BLaER1 (cell line): ENCODE results near the gene ITSN1.
"Not testable (repeated sequence)": the region's sequence is repeated elsewhere in the genome, so short reads cannot be mapped to it uniquely, and the experiment has no call there.

ENCODE experiments used
- H3K27ac ChIP-seq: shearing (Covaris generic); formaldehyde crosslinking; 2 replicates; pipeline ENCODE4 v1.8.1; 2022
- H3K27me3 ChIP-seq: shearing (Covaris generic); formaldehyde crosslinking; 2 replicates; pipeline ENCODE4 v1.8.1; 2022
- H3K36me3 ChIP-seq: shearing (Covaris generic); formaldehyde crosslinking; 2 replicates; pipeline ENCODE4 v1.8.1; 2022
- H3K4me1 ChIP-seq: shearing (Covaris generic); formaldehyde crosslinking; 2 replicates; pipeline ENCODE4 v1.8.1; 2022
- H3K4me2 ChIP-seq: shearing (Covaris generic); formaldehyde crosslinking; 2 replicates; pipeline ENCODE4 v1.8.1; 2022
- H3K4me3 ChIP-seq: shearing (Covaris generic); formaldehyde crosslinking; 2 replicates; pipeline ENCODE4 v1.8.1; 2022
- H3K9ac ChIP-seq: shearing (Covaris generic); formaldehyde crosslinking; 2 replicates; pipeline ENCODE4 v1.8.1; 2022
- H3K9me3 ChIP-seq: shearing (Covaris generic); formaldehyde crosslinking; 2 replicates; pipeline ENCODE4 v1.8.1; 2022
- H4K20me1 ChIP-seq: shearing (Covaris generic); formaldehyde crosslinking; 2 replicates; pipeline ENCODE4 v1.8.1; 2022
- Cebpa-rat ChIP-seq: shearing (Covaris generic); IDR thresholded peaks from 2 replicates; pipeline ENCODE4 v1.8.1; 2022

ITSN1 gene

DNA sequence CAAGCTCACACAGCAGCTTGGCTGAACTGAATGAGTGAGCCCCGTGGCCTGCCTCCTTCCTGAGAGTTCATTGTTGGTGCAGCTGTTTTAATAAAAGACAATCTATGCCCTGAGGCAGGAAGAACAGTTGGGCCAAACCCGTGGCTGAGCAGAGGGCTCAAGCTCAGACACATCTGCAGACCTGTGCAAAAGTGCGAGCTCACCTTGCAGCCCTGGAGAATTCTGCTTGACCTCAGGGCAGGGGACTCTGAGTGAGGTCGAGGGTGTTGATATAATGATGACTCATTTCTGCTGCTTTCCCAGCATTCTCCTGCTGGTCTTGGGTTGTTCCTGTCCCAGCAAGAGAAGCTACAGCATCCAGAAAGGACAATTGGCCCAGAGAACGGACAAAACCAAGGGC, 212.3 kb downstream of the ITSN1 start:
- H3K36me3 ChIP-seq: no peaks in the 10 kb centered on the region
- TF ChIP-seq Cebpa-rat: no peak
- no peaks in the 10 kb centered on the region for H3K9me3 ChIP-seq
- no peaks in the 10 kb centered on the region for H4K20me1 ChIP-seq
- no peak overlapping the region for H3K4me3 ChIP-seq
- H3K27me3 ChIP-seq: no peaks in the 10 kb centered on the region
- H3K27ac ChIP-seq: no peak overlapping the region
- H3K9ac ChIP-seq: no peak overlapping the region
- no peaks in the 10 kb centered on the region for H3K4me1 ChIP-seq
- H3K4me2 ChIP-seq: no peak overlapping the region

DNA sequence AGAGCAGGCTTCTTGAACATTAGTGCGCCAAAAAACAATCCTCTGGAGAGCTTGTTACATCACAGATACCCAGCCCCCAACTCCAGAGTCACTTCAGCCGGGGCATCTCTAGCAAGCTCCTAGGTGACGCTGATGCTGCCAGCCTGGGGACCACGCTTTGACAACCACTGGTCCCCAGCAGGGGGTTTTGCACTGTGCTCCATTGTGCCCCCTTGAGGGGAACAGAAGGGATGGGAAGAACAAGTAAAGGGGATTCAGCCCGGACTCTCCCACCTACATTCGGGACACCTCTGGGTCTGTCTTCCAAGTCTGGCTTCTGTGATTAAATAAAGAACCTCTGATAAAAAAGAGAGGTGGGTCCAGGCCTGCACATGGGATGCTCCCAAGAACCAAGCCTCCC, 212.9 kb downstream of the ITSN1 start:
- Histone ChIP-seq H3K27me3 (no peaks in the 10 kb centered on the region), H3K4me2 (no peak overlapping the region), H3K4me3 (no peak overlapping the region), H3K36me3 (no peaks in the 10 kb centered on the region), H3K27ac (no peak overlapping the region), H3K4me1 (no peaks in the 10 kb centered on the region), H3K9me3 (no peaks in the 10 kb centered on the region), H3K9ac (no peak overlapping the region), H4K20me1 (no peaks in the 10 kb centered on the region)
- no peak for TF ChIP-seq Cebpa-rat

- Histone ChIP-seq H3K4me1 (no peaks in the 10 kb centered on the region), H3K27me3 (no peaks in the 10 kb centered on the region), H3K4me3 (no peak overlapping the region), H3K9me3 (no peaks in the 10 kb centered on the region), H4K20me1 (no peaks in the 10 kb centered on the region), H3K9ac (no peak overlapping the region), H3K27ac (no peak overlapping the region), H3K36me3 (no peaks in the 10 kb centered on the region), H3K4me2 (no peak overlapping the region)
- TF ChIP-seq Cebpa-rat: no peak
These were observed 214.7 kb downstream of the ITSN1 start for GRCh38 chr21:33856893-33857527.

- TF ChIP-seq Cebpa-rat: no peak
- no peak overlapping the region for H3K27ac ChIP-seq
- no peak overlapping the region for H3K4me3 ChIP-seq
- no peaks in the 10 kb centered on the region for H4K20me1 ChIP-seq
- no peaks in the 10 kb centered on the region for H3K4me1 ChIP-seq
- H3K36me3 ChIP-seq: no peaks in the 10 kb centered on the region
- H3K9me3 ChIP-seq: no peaks in the 10 kb centered on the region
- no peaks in the 10 kb centered on the region for H3K27me3 ChIP-seq
- H3K4me2 ChIP-seq: no peak overlapping the region
- H3K9ac ChIP-seq: no peak overlapping the region
These were observed 215.8 kb downstream of the ITSN1 start for GRCh38 chr21:33857846-33858666.

GRCh38 chr21:33858667-33859372, 216.5 kb downstream of the ITSN1 start:
- H3K4me1 ChIP-seq: no peaks in the 10 kb centered on the region
- H3K9me3 ChIP-seq: no peaks in the 10 kb centered on the region
- H3K36me3 ChIP-seq: no peaks in the 10 kb centered on the region
- no peaks in the 10 kb centered on the region for H3K27me3 ChIP-seq
- TF ChIP-seq Cebpa-rat: no peak
- no peak overlapping the region for H3K9ac ChIP-seq
- no peaks in the 10 kb centered on the region for H4K20me1 ChIP-seq
- H3K4me3 ChIP-seq: no peak overlapping the region
- H3K4me2 ChIP-seq: no peak overlapping the region
- H3K27ac ChIP-seq: no peak overlapping the region

GRCh38 chr21:33859373-33860102, 217.2 kb downstream of the ITSN1 start:
- no peaks in the 10 kb centered on the region for H3K9me3 ChIP-seq
- no peaks in the 10 kb centered on the region for H4K20me1 ChIP-seq
- H3K4me1 ChIP-seq: no peaks in the 10 kb centered on the region
- no peaks in the 10 kb centered on the region for H3K36me3 ChIP-seq
- H3K4me3 ChIP-seq: no peak overlapping the region
- H3K27ac ChIP-seq: no peak overlapping the region
- no peaks in the 10 kb centered on the region for H3K27me3 ChIP-seq
- no peak overlapping the region for H3K4me2 ChIP-seq
- no peak for TF ChIP-seq Cebpa-rat
- no peak overlapping the region for H3K9ac ChIP-seq

GRCh38 chr21:33860332-33860879, 218.1 kb downstream of the ITSN1 start:
- Histone ChIP-seq H3K9me3 (no peaks in the 10 kb centered on the region), H4K20me1 (no peaks in the 10 kb centered on the region), H3K4me3 (no peak overlapping the region), H3K4me2 (no peak overlapping the region), H3K36me3 (no peaks in the 10 kb centered on the region), H3K27me3 (no peaks in the 10 kb centered on the region), H3K9ac (no peak overlapping the region), H3K4me1 (no peaks in the 10 kb centered on the region), H3K27ac (no peak overlapping the region)
- TF ChIP-seq Cebpa-rat: no peak

GRCh38 chr21:33861125-33861524, 218.8 kb downstream of the ITSN1 start:
- H3K4me1 ChIP-seq: no peaks in the 10 kb centered on the region
- no peak overlapping the region for H3K4me2 ChIP-seq
- no peaks in the 10 kb centered on the region for H3K36me3 ChIP-seq
- TF ChIP-seq Cebpa-rat: no peak
- no peak overlapping the region for H3K9ac ChIP-seq
- H3K27me3 ChIP-seq: no peaks in the 10 kb centered on the region
- no peaks in the 10 kb centered on the region for H3K9me3 ChIP-seq
- H3K4me3 ChIP-seq: no peak overlapping the region
- H3K27ac ChIP-seq: no peak overlapping the region
- H4K20me1 ChIP-seq: no peaks in the 10 kb centered on the region

- not testable (repeated sequence) for H3K4me2 ChIP-seq, H3K9ac ChIP-seq, H3K27ac ChIP-seq, H3K4me3 ChIP-seq, H3K4me1 ChIP-seq, H3K36me3 ChIP-seq, H4K20me1 ChIP-seq, H3K9me3 ChIP-seq, H3K27me3 ChIP-seq
These were observed 220.9 kb downstream of the ITSN1 start for GRCh38 chr21:33863191-33863590.
